HepG2 (cell line): ENCODE results near the gene ENPP4.

ENCODE experiments used
- NAIF1 ChIP-seq: sonication (generic); formaldehyde crosslinking; IDR thresholded peaks from 2 replicates; pipeline ENCODE4 v1.5.0; 2020; ENCODE audit warnings: mild to moderate bottlenecking, missing genetic modification reagents, borderline replicate concordance
- PHF21A ChIP-seq: sonication (generic); formaldehyde crosslinking; IDR thresholded peaks from 2 replicates; pipeline ENCODE4 v1.5.0; 2020; ENCODE audit warnings: mild to moderate bottlenecking, missing genetic modification reagents
- PRPF4 ChIP-seq: fragments of 200-400 bp; formaldehyde crosslinking; IDR thresholded peaks from 2 replicates; pipeline ENCODE4 v1.6.1; 2016; ENCODE audit warnings: low read length, low read depth; ENCODE audit not compliant: poor library complexity, severe bottlenecking
- TF ChIP-seq, protein P1 (sequence below), 2 experiments: sonication (generic) in 1 of 2; formaldehyde crosslinking in 1 of 2; IDR thresholded peaks; 2 replicates each; pipeline versions ENCODE4 v1.5.1 to v1.6.1; 2011 to 2020; ENCODE audit warnings: borderline replicate concordance in 1 of 2, low read depth in 1 of 2, low read length in 1 of 2, mild to moderate bottlenecking in 1 of 2, missing genetic modification reagents in 1 of 2, moderate library complexity in 1 of 2

DNA sequence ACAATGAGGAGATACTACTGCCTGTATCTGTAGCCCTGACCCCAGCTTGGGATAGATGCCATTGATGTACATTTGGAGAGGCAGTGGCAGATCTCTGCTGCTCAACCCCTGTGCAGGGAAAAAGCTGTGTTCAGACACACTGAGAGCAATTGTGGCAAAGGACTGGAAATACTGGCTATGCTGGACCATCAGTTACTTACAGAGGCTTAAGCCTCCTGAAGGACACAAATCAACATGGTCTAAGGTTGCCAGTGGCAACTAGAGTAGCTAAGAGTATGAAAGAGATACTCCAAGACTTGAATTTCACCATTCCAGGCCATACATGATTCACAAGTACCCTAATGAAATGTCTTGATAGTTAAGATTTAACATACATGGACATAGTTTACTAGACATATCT, 32.4 kb upstream of the ENPP4 start:
- TF ChIP-seq NAIF1: no peak
- TF ChIP-seq PHF21A (CRISPR knock-in tag): no peak
- TF ChIP-seq, protein P1, sequence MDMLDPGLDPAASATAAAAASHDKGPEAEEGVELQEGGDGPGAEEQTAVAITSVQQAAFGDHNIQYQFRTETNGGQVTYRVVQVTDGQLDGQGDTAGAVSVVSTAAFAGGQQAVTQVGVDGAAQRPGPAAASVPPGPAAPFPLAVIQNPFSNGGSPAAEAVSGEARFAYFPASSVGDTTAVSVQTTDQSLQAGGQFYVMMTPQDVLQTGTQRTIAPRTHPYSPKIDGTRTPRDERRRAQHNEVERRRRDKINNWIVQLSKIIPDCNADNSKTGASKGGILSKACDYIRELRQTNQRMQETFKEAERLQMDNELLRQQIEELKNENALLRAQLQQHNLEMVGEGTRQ (IDR thresholded peaks at IDR 0.05; ENCODE audit: low read depth, low read length): no peak
- TF ChIP-seq, protein P1 (CRISPR knock-in tag; IDR thresholded peaks at IDR 0.05; ENCODE audit: borderline replicate concordance): no peak
- TF ChIP-seq PRPF4: no peak
